Stimulated activated CD8-positive, alpha-beta memory T cell treated with anti-CD3 and anti-CD28 coated beads, Interleukin-15, amount 100 ng/mL, for 48 hours (primary cell): ENCODE results near the gene GAN.
A peak's percentile ranks its signal among the peaks of the same experiment; 100 is the strongest.

Source experiments
- DNase-seq, 2 donors: peaks; one replicate each; pipeline ENCODE4 v3.0.0-alpha.2; 2020; ENCODE audit warnings: low read depth in 2 of 2

Gene GAN

GRCh38 chr16:81314603-81315270 is at the start of gene GAN:
GAN (plus strand) TSS chr16:81314962; CDS start chr16:81315114, 152 bp downstream.
- DNase-seq, result peak; percentile 92 to 93

GRCh38 chr16:81265052-81265451 is 49.7 kb upstream of the GAN start:
- DNase-seq, result no peak

GRCh38 chr16:81265658-81266451 is 48.9 kb upstream of the GAN start:
- DNase-seq, result no peak

GRCh38 chr16:81266680-81267095 is 48.1 kb upstream of the GAN start:
- DNase-seq, result peak; percentile 8 to 19

- no peak for DNase-seq
Measured at GRCh38 chr16:81268509-81268908, 46.3 kb upstream of the GAN start.

GRCh38 chr16:81273223-81273950 is 41.4 kb upstream of the GAN start:
- no peak for DNase-seq

- no peak for DNase-seq
Measured at GRCh38 chr16:81275064-81275532, 39.7 kb upstream of the GAN start.

GRCh38 chr16:81275795-81276194 is 39.0 kb upstream of the GAN start:
- no peak for DNase-seq

GRCh38 chr16:81276323-81276722 is 38.4 kb upstream of the GAN start:
- DNase-seq, result no peak

GRCh38 chr16:81277541-81278080 is 37.2 kb upstream of the GAN start:
- no peak for DNase-seq

- DNase-seq, result no peak
Measured at GRCh38 chr16:81278526-81278925, 36.2 kb upstream of the GAN start.

GRCh38 chr16:81279392-81279791 is 35.4 kb upstream of the GAN start:
- DNase-seq, result no peak

- DNase-seq, result no peak
Measured at GRCh38 chr16:81280393-81280792, 34.4 kb upstream of the GAN start.

- no peak for DNase-seq
Measured at GRCh38 chr16:81283044-81283443, 31.7 kb upstream of the GAN start.

- no peak for DNase-seq
Measured at GRCh38 chr16:81284995-81285600, 29.7 kb upstream of the GAN start.

GRCh38 chr16:81286190-81286589 is 28.6 kb upstream of the GAN start:
- DNase-seq, result no peak

GRCh38 chr16:81291117-81291516 is 23.6 kb upstream of the GAN start:
- DNase-seq, result no peak

GRCh38 chr16:81292936-81293335 is 21.8 kb upstream of the GAN start:
- no peak for DNase-seq

GRCh38 chr16:81293909-81294802 is 20.6 kb upstream of the GAN start:
- no peak for DNase-seq

- no peak for DNase-seq
Measured at GRCh38 chr16:81296631-81297030, 18.1 kb upstream of the GAN start.

GRCh38 chr16:81307770-81308169 is 7.0 kb upstream of the GAN start:
- no peak for DNase-seq
